Measurements from ENCODE around the gene SBF2. TPM values are rescaled to one million over a fixed set of nuclear protein-coding genes. Genes with fewer than 3 reads are reported as not detected.

Gene SBF2
- total and polyA plus RNA-seq, 3 experiments from 2014 or later = 3.7 to 4.3 (median 4.2) TPM

DNA sequence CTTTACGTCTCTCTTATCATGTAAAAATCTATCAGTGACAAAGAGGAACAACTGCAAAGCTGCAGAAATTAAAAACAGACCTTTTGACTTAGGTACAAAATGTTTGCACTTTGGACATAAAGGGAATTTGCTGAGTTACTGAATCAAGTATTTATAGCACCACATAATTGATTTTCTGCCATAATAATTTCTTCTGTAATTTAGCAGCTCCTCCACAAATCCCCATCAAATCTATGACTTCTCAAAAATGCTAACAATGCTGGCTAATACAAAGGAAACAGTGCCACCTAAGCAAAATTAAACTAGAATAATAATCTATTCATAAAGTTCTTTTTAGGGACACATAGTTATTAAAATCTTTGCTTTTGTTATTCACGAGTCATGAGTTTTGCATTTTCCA lies 415.1 kb downstream of the SBF2 start:
- no peak overlapping the region for H3K27ac ChIP-seq (ENCODE audit: low read depth, low read length)
- Mint-ChIP-seq H3K4me3 (no peak overlapping the region), H3K4me1 (no peaks in the 10 kb centered on the region), H3K36me3 (peaks cover 2 to 4% (median 3%) of the 10 kb centered on the region in 3 donors), H3K9me3 (no peaks in the 10 kb centered on the region), H3K27ac (no peak overlapping the region), H3K27me3 (no peaks in the 10 kb centered on the region)
- no peaks in the 10 kb centered on the region for H3K27me3 ChIP-seq (ENCODE audit: insufficient read depth, low read length, poor library complexity, severe bottlenecking)
- no peak for DNase-seq
- CTCF ChIA-PET = no interaction called here
- H3K4me3 ChIP-seq (ENCODE audit: low read length) = no peak overlapping the region
- no peaks in the 10 kb centered on the region for H3K4me1 ChIP-seq (ENCODE audit: insufficient read depth, low read length)
- H3K9me3 ChIP-seq (ENCODE audit: low read length) = no peaks in the 10 kb centered on the region
- no peaks in the 10 kb centered on the region for H3K36me3 ChIP-seq (ENCODE audit: insufficient read depth, low read length)
- POLR2A ChIA-PET = interaction anchor here (0.6 kb wide), 1 partner anchor 841 kb away, joined by 3 read pairs; no protein-coding TSS in a partner anchor

DNA sequence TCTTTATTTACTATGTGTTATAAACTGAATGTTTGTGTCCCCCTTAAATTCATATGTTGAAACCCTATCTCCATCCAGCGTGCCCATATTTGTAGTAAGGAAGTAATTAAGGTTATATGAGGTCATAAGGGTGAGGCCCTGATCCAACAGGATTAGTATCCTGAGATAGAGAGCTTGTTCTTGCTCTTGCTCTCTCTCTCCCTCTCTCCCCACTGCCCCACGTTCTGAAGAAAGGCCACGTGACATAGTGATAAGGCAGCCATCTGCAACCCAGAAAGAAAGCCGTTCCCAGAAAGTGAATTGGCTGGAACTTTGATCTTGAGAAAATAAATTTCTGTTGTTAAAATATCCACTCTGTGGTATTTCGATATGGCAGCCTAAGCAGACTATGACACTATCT lies 417.7 kb downstream of the SBF2 start:
- no peaks in the 10 kb centered on the region for H3K27me3 Mint-ChIP-seq
- CTCF ChIA-PET = no interaction called here

DNA sequence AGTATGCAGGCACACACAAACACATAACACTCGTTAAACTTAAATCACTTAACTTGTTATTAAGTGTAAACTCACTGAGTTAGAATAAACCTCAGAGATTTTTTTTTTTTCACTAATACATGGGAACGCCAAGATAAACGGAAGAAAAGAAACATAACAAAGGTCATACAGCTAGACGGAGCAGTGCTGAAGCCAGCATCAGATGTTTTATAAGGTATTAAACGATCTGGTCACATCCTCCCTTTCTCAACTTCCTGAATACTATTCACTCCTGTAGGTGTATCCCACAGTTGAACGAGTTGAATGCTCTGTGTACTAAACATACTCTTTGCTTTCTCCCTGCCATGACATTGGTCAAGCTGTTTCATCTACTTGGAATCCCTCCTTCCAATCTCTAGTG lies 418.2 kb downstream of the SBF2 start:
- Mint-ChIP-seq H3K4me3 (no peak overlapping the region), H3K4me1 (no peaks in the 10 kb centered on the region), H3K9me3 (peaks cover 0 to 6% (median 0%) of the 10 kb centered on the region in 5 donors), H3K27me3 (no peaks in the 10 kb centered on the region), H3K36me3 (peaks cover 2 to 18% (median 7%) of the 10 kb centered on the region in 3 donors), H3K27ac (no peak overlapping the region)
- Histone ChIP-seq H3K4me3 (ENCODE audit: low read length) (no peak overlapping the region), H3K36me3 (ENCODE audit: insufficient read depth, low read length) (no peaks in the 10 kb centered on the region), H3K9me3 (ENCODE audit: low read length) (no peaks in the 10 kb centered on the region), H3K27ac (ENCODE audit: low read depth, low read length) (no peak overlapping the region), H3K27me3 (ENCODE audit: insufficient read depth, low read length, poor library complexity, severe bottlenecking) (no peaks in the 10 kb centered on the region), H3K4me1 (ENCODE audit: insufficient read depth, low read length) (no peaks in the 10 kb centered on the region)
- CTCF ChIA-PET = no interaction called here
- POLR2A ChIA-PET = no interaction called here
- DNase-seq = no peak

More for the DNA sequence above, 417.7 kb downstream of the SBF2 start:
- Histone ChIP-seq H3K36me3 (ENCODE audit: insufficient read depth, low read length) (no peaks in the 10 kb centered on the region), H3K4me3 (ENCODE audit: low read length) (no peak overlapping the region), H3K27ac (ENCODE audit: low read depth, low read length) (no peak overlapping the region), H3K4me1 (ENCODE audit: insufficient read depth, low read length) (no peaks in the 10 kb centered on the region), H3K9me3 (ENCODE audit: low read length) (no peaks in the 10 kb centered on the region), H3K27me3 (ENCODE audit: insufficient read depth, low read length, poor library complexity, severe bottlenecking) (no peaks in the 10 kb centered on the region)
- H3K27ac Mint-ChIP-seq = no peak overlapping the region
- H3K4me3 Mint-ChIP-seq = no peak overlapping the region
- POLR2A ChIA-PET = no interaction called here
- H3K36me3 Mint-ChIP-seq = peaks cover 2 to 13% (median 7%) of the 10 kb centered on the region in 3 donors
- H3K4me1 Mint-ChIP-seq = no peaks in the 10 kb centered on the region
- H3K9me3 Mint-ChIP-seq = peaks cover 0 to 3% (median 0%) of the 10 kb centered on the region in 5 donors
- DNase-seq = no peak

DNA sequence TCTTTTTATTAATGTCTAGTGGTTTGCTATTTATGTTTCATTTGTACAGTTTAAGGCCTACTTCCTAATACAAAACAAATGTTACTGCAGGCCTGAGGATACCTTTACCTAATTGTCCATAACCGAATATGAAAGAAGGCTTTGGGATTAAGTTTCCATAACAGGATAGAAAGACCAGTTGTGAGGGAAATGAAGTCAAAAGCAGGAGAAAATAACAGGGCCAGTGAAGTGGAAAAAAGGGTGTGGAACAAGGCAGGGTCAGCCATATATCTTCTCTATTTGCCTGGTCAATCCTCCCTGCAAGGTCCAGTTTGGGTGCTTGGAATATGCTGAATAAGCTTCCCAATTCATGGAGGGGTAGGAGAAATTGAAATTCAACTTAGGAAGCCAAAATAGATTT lies 418.6 kb downstream of the SBF2 start:
- H3K36me3 ChIP-seq (ENCODE audit: insufficient read depth, low read length) = no peaks in the 10 kb centered on the region
- H3K4me3 ChIP-seq (ENCODE audit: low read length) = no peak overlapping the region
- DNase-seq = no peak
- no peak overlapping the region for H3K27ac ChIP-seq (ENCODE audit: low read depth, low read length)
- Mint-ChIP-seq H3K4me3 (no peak overlapping the region), H3K4me1 (no peaks in the 10 kb centered on the region), H3K36me3 (peaks cover 2 to 19% (median 8%) of the 10 kb centered on the region in 3 donors), H3K9me3 (peaks cover 0 to 6% (median 0%) of the 10 kb centered on the region in 5 donors), H3K27ac (no peak overlapping the region), H3K27me3 (no peaks in the 10 kb centered on the region)
- H3K27me3 ChIP-seq (ENCODE audit: insufficient read depth, low read length, poor library complexity, severe bottlenecking) = no peaks in the 10 kb centered on the region
- ChIA-PET CTCF (interaction anchor here (1.0 kb wide), 1 partner anchor 117 kb away, joined by 3 read pairs; no protein-coding TSS in a partner anchor), POLR2A (no interaction called here)
- no peaks in the 10 kb centered on the region for H3K4me1 ChIP-seq (ENCODE audit: insufficient read depth, low read length)
- H3K9me3 ChIP-seq (ENCODE audit: low read length) = no peaks in the 10 kb centered on the region

DNA sequence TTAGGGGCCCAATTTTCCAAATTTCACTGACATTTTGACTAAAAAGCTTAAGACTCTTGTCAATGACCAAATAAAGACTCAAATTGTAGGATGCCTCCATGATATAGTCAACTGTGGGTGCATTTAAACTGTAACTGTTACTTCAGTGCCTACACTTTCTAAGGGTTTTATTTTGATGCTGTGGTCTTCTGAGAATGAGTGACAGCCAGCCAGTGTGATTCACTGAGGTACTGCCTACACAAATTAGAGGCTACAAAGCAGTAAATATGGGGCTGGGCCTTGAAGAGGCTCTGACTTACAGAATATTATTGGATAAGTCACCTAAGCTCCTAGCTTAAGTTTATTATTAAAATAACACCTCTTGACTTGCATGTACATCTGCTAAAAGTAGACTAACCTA lies 419.6 kb downstream of the SBF2 start:
- H3K4me3 Mint-ChIP-seq = no peak overlapping the region
- H3K36me3 Mint-ChIP-seq = peaks cover 4 to 28% (median 11%) of the 10 kb centered on the region in 3 donors
- Histone ChIP-seq H3K4me1 (ENCODE audit: insufficient read depth, low read length) (no peaks in the 10 kb centered on the region), H3K27me3 (ENCODE audit: insufficient read depth, low read length, poor library complexity, severe bottlenecking) (no peaks in the 10 kb centered on the region), H3K9me3 (ENCODE audit: low read length) (no peaks in the 10 kb centered on the region), H3K36me3 (ENCODE audit: insufficient read depth, low read length) (no peaks in the 10 kb centered on the region), H3K27ac (ENCODE audit: low read depth, low read length) (no peak overlapping the region), H3K4me3 (ENCODE audit: low read length) (no peak overlapping the region)
- H3K4me1 Mint-ChIP-seq = no peaks in the 10 kb centered on the region
- peaks cover 0 to 8% (median 0%) of the 10 kb centered on the region in 5 donors for H3K9me3 Mint-ChIP-seq
- ChIA-PET CTCF (interaction anchor here (1.0 kb wide), 1 partner anchor 116 kb away, joined by 3 read pairs; no protein-coding TSS in a partner anchor), POLR2A (no interaction called here)
- no peak for DNase-seq
- H3K27ac Mint-ChIP-seq = no peak overlapping the region
- no peaks in the 10 kb centered on the region for H3K27me3 Mint-ChIP-seq

DNA sequence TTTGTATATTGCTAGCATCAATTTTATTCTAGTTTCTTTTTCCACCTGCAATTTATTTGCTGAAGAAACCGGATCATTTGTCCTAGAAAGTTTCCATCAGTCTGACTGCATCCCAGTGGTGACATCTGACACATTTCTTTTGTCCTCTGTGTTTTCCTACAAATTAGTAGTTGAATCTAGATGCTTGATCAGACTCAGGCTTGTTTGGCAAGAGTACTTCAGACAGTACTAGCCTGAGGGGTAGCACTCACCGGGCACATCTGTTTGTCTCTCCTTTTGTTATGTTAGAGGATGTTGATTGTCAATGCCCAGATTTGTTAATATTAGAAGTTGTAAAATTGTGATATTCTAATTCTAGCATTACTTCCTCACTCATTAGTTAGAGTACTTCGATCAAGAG lies 425.4 kb downstream of the SBF2 start:
- Mint-ChIP-seq H3K9me3 (peaks cover 0 to 8% (median 0%) of the 10 kb centered on the region in 5 donors), H3K27ac (no peak overlapping the region), H3K4me3 (no peak overlapping the region), H3K36me3 (peaks cover 5 to 35% (median 8%) of the 10 kb centered on the region in 3 donors), H3K4me1 (no peaks in the 10 kb centered on the region), H3K27me3 (peaks cover 0 to 2% of the 10 kb centered on the region in 2 donors)
- Histone ChIP-seq H3K36me3 (ENCODE audit: insufficient read depth, low read length) (no peaks in the 10 kb centered on the region), H3K27me3 (ENCODE audit: insufficient read depth, low read length, poor library complexity, severe bottlenecking) (no peaks in the 10 kb centered on the region), H3K27ac (ENCODE audit: low read depth, low read length) (no peak overlapping the region), H3K4me3 (ENCODE audit: low read length) (no peak overlapping the region), H3K4me1 (ENCODE audit: insufficient read depth, low read length) (no peaks in the 10 kb centered on the region), H3K9me3 (ENCODE audit: low read length) (no peaks in the 10 kb centered on the region)
- DNase-seq = no peak
- POLR2A ChIA-PET = no interaction called here
- CTCF ChIA-PET = no interaction called here

DNA sequence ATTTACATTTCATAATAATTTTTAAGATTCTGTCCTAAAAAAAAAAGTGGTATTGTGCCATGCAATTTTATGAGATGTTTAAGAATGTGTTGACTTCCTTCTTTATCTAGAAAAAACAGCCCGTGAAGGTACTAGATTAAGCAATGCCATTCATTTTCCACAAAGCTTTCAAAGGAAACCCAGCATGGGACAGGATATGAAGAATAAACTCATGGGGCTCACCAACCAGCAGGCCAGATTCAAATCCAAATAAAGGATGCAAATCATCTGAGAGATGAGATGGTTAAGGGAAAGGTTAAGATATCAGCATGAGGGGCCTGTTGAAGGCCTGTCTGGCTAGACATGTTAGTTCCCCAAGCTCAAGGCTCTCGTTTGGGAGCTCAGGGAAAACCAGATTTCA lies 431.0 kb downstream of the SBF2 start:
- Mint-ChIP-seq H3K4me3 (no peak overlapping the region), H3K36me3 (peaks cover 3 to 5% (median 3%) of the 10 kb centered on the region in 3 donors), H3K4me1 (peaks cover 4 to 29% (median 23%) of the 10 kb centered on the region in 3 donors), H3K27me3 (peaks cover 0 to 2% of the 10 kb centered on the region in 2 donors), H3K9me3 (no peaks in the 10 kb centered on the region), H3K27ac (no peak overlapping the region)
- no peak for DNase-seq
- ChIA-PET CTCF (interaction anchor here (1.5 kb wide), 1 partner anchor 445 kb away, joined by 6 read pairs; no protein-coding TSS in a partner anchor), POLR2A (no interaction called here)
- Histone ChIP-seq H3K36me3 (ENCODE audit: insufficient read depth, low read length) (no peaks in the 10 kb centered on the region), H3K4me3 (ENCODE audit: low read length) (no peak overlapping the region), H3K9me3 (ENCODE audit: low read length) (no peaks in the 10 kb centered on the region), H3K27ac (ENCODE audit: low read depth, low read length) (no peak overlapping the region), H3K4me1 (ENCODE audit: insufficient read depth, low read length) (peaks cover 15% of the 10 kb centered on the region), H3K27me3 (ENCODE audit: insufficient read depth, low read length, poor library complexity, severe bottlenecking) (no peaks in the 10 kb centered on the region)

DNA sequence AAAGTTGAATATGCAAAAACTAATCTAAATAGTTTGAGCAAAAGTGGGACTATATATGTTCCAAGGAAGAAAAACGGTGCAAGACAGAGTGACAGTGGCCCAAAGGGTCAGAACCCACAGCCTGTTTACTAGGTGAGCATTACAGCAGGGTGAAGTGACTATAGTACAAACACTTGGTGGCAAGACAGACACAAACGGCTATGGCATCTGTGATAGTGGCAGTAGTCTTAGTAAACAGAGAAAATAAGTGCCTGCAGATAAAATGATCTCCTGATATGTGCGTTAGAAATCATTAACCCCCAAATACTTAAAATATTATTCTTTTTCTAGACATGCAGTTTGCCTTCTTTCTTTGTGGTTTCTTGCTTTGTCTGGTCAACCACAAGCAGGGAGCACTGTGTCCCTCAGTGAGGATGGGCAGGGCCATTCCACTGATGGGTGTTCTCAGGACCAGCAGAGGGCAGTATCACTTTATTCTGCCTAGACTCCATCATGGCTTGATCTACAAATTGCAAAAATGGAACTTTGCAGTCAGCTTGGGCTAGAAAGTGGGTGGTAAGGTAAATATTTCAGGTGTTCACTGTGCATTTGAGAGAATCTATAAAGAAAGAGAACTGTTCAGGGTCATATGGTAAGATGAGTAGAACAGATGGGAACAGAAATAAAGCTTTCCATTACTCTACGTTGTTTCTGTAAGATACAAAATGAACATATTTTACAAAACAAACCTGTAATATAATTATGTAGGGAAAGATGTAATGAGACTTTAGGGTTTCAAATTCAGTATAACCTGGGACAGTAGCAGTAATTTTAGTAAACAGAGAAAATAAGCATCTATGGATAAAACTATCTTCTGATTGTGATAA lies 431.9 kb downstream of the SBF2 start:
- peak in 4 of 5 donors; percentile 3 to 52 (median 9) for DNase-seq
- Mint-ChIP-seq H3K9me3 (no peaks in the 10 kb centered on the region), H3K27me3 (peaks cover 0 to 2% of the 10 kb centered on the region in 2 donors), H3K4me1 (peaks cover 4 to 29% (median 23%) of the 10 kb centered on the region in 3 donors), H3K4me3 (no peak overlapping the region), H3K36me3 (peaks cover 0 to 3% (median 0%) of the 10 kb centered on the region in 3 donors), H3K27ac (peak overlapping the region in 2 of 8 donors; percentile 17 to 29)
- no peaks in the 10 kb centered on the region for H3K36me3 ChIP-seq (ENCODE audit: insufficient read depth, low read length)
- H3K4me3 ChIP-seq (ENCODE audit: low read length) = no peak overlapping the region
- no peaks in the 10 kb centered on the region for H3K27me3 ChIP-seq (ENCODE audit: insufficient read depth, low read length, poor library complexity, severe bottlenecking)
- no peak overlapping the region for H3K27ac ChIP-seq (ENCODE audit: low read depth, low read length)
- no peaks in the 10 kb centered on the region for H3K9me3 ChIP-seq (ENCODE audit: low read length)
- CTCF ChIA-PET = interaction anchor here (0.6 to 1.5 kb wide), 4 partner anchors 103 to 463 kb away, joined by 3 to 6 read pairs (median 3); no protein-coding TSS in a partner anchor
- POLR2A ChIA-PET = no interaction called here
- peaks cover 16% of the 10 kb centered on the region for H3K4me1 ChIP-seq (ENCODE audit: insufficient read depth, low read length)

Measured in CD8-positive, alpha-beta memory T cell (primary cell).